Astrocyte of the hippocampus (primary cell): ENCODE measurements around the gene VWA8.
"Not testable (repeated sequence)": the region's sequence is repeated elsewhere in the genome, so short reads cannot be mapped to it uniquely, and the experiment has no call there.

ENCODE experiments used
- DNase-seq: peaks from one replicate; pipeline ENCODE4 v3.0.0; 2011; ENCODE audit warnings: low read depth, low spot score

Gene VWA8

GRCh38 chr13:41746259-41746658 is 214.7 kb downstream of the VWA8 start:
- DNase-seq = peak; percentile 76

GRCh38 chr13:41745496-41745895 is 215.4 kb downstream of the VWA8 start:
- DNase-seq = not testable (repeated sequence)

GRCh38 chr13:41742917-41743552 is 217.9 kb downstream of the VWA8 start:
- DNase-seq = no peak

- peak; percentile 27 for DNase-seq
These were observed 220.4 kb downstream of the VWA8 start for GRCh38 chr13:41740479-41740878.

GRCh38 chr13:41722684-41723535 is 238.0 kb downstream of the VWA8 start:
- DNase-seq = no peak

- DNase-seq = no peak
These were observed 239.9 kb downstream of the VWA8 start for GRCh38 chr13:41720839-41721561.

- no peak for DNase-seq
These were observed 244.7 kb downstream of the VWA8 start for GRCh38 chr13:41716236-41716635.

GRCh38 chr13:41713405-41713804 is 247.5 kb downstream of the VWA8 start:
- no peak for DNase-seq

GRCh38 chr13:41710771-41711170 is 250.1 kb downstream of the VWA8 start:
- DNase-seq = no peak

GRCh38 chr13:41709511-41709910 is 251.4 kb downstream of the VWA8 start:
- no peak for DNase-seq

GRCh38 chr13:41708713-41709112 is 252.2 kb downstream of the VWA8 start:
- no peak for DNase-seq

- no peak for DNase-seq
These were observed 253.6 kb downstream of the VWA8 start for GRCh38 chr13:41707194-41707821.

- no peak for DNase-seq
These were observed 254.8 kb downstream of the VWA8 start for GRCh38 chr13:41706152-41706551.

- DNase-seq = no peak
These were observed 258.4 kb downstream of the VWA8 start for GRCh38 chr13:41702540-41702939.

GRCh38 chr13:41701676-41702075 is 259.2 kb downstream of the VWA8 start:
- no peak for DNase-seq

- peak; percentile 91 for DNase-seq
These were observed 260.1 kb downstream of the VWA8 start for GRCh38 chr13:41700790-41701310.

- DNase-seq = no peak
These were observed 261.1 kb downstream of the VWA8 start for GRCh38 chr13:41699759-41700158.

GRCh38 chr13:41697578-41697977 is 263.3 kb downstream of the VWA8 start:
- no peak for DNase-seq

- peak; percentile 83 for DNase-seq
These were observed 264.5 kb downstream of the VWA8 start for GRCh38 chr13:41696163-41697003.

GRCh38 chr13:41694545-41695301 is 266.2 kb downstream of the VWA8 start:
- DNase-seq = peak; percentile 90
